ENCODE measurements around the gene PCDH1. TPM values are rescaled to one million over a fixed set of nuclear protein-coding genes. Genes with fewer than 3 reads are reported as not detected.
A peak's percentile ranks its signal among the peaks of the same experiment; 100 is the strongest.

The PCDH1 gene
- total RNA-seq, 1 donor from 2014 or later: 11.5 TPM

DNA sequence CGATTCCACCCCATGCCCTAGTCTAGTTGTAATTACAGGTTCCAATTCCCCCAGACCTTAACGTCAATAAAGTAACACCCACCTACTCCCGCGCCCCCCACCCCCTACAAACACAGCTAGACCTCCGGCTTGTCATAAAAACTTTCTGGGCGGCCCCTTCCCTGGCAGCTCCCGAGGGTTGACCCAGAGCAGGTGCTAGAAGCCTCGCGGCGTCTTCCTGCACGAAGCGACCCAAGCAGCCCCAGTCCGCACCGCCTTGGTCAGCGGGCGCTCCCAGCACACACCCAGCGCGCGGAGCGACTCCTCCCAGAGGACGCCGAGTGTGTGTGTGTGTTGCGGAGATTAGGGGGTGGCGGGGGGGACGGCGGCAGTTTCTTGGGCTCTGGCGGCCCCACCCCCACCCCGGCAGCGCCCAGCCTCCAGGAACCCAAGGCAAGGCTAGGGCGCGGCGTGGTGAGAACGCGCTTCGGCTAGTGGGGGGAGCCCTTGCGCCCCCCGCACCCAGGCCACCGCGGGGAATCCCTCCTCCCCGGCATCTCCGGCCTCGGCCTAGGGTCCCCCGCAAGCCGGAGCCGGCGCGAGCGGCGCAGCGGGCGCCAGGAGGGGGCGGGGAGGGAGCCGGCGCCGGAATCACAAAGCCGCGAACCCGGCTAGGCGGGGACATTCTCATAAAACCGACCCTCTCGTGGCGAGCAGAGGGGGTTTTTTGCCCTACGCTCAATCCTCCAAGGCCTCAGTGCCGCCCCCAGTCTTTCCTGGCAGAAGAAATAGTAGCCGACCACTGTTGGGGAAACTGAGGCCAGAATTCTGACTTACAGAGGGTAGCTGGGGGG is 2.2 kb downstream of the PCDH1 start:
- Mint-ChIP-seq H3K27me3 (ENCODE audit: low read depth, unreplicated experiment) (peaks cover 37% of the 10 kb centered on the region), H3K36me3 (ENCODE audit: low read depth, unreplicated experiment) (peaks cover 4% of the 10 kb centered on the region), H3K9me3 (ENCODE audit: unreplicated experiment) (no peaks in the 10 kb centered on the region), H3K4me3 (ENCODE audit: unreplicated experiment) (peak overlapping the region; percentile 79), H3K27ac (ENCODE audit: unreplicated experiment) (no peak overlapping the region), H3K4me1 (ENCODE audit: low read depth, unreplicated experiment) (peaks cover 25% of the 10 kb centered on the region)
- Histone ChIP-seq H3K36me3 (ENCODE audit: insufficient read depth, low read length) (no peaks in the 10 kb centered on the region), H3K27ac (ENCODE audit: low read depth, low read length) (no peak overlapping the region), H3K4me3 (ENCODE audit: insufficient read depth, low read depth, low read length) (peak overlapping the region; percentile 51), H3K79me2 (ENCODE audit: insufficient read depth, low read length) (no peaks in the 10 kb centered on the region), H3K4me2 (ENCODE audit: low read length) (peak overlapping the region; percentile 81), H3K9ac (ENCODE audit: low read length) (no peak overlapping the region), H3K9me3 (ENCODE audit: insufficient read depth, low read depth, low read length) (no peaks in the 10 kb centered on the region), H3K4me1 (ENCODE audit: insufficient read depth, low read length) (peaks cover 27% of the 10 kb centered on the region), H4K20me1 (ENCODE audit: insufficient read depth, low read length) (peaks cover 13% of the 10 kb centered on the region), H3K27me3 (ENCODE audit: insufficient read depth, low read length) (peaks cover 43% of the 10 kb centered on the region), H2AFZ (ENCODE audit: low read depth, low read length) (peak overlapping the region; percentile 50)
- TF ChIP-seq, protein P1, sequence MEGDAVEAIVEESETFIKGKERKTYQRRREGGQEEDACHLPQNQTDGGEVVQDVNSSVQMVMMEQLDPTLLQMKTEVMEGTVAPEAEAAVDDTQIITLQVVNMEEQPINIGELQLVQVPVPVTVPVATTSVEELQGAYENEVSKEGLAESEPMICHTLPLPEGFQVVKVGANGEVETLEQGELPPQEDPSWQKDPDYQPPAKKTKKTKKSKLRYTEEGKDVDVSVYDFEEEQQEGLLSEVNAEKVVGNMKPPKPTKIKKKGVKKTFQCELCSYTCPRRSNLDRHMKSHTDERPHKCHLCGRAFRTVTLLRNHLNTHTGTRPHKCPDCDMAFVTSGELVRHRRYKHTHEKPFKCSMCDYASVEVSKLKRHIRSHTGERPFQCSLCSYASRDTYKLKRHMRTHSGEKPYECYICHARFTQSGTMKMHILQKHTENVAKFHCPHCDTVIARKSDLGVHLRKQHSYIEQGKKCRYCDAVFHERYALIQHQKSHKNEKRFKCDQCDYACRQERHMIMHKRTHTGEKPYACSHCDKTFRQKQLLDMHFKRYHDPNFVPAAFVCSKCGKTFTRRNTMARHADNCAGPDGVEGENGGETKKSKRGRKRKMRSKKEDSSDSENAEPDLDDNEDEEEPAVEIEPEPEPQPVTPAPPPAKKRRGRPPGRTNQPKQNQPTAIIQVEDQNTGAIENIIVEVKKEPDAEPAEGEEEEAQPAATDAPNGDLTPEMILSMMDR (IDR thresholded peaks at IDR 0.05; ENCODE audit: insufficient read depth, low read depth, low read length): no peak
- peak; percentile 65 for TF ChIP-seq EZH2 (IDR thresholded peaks at IDR 0.05; ENCODE audit: insufficient read depth, low read length)
- DNase-seq (ENCODE audit: low read depth): no peak
- FAIRE-seq: no peak

DNA sequence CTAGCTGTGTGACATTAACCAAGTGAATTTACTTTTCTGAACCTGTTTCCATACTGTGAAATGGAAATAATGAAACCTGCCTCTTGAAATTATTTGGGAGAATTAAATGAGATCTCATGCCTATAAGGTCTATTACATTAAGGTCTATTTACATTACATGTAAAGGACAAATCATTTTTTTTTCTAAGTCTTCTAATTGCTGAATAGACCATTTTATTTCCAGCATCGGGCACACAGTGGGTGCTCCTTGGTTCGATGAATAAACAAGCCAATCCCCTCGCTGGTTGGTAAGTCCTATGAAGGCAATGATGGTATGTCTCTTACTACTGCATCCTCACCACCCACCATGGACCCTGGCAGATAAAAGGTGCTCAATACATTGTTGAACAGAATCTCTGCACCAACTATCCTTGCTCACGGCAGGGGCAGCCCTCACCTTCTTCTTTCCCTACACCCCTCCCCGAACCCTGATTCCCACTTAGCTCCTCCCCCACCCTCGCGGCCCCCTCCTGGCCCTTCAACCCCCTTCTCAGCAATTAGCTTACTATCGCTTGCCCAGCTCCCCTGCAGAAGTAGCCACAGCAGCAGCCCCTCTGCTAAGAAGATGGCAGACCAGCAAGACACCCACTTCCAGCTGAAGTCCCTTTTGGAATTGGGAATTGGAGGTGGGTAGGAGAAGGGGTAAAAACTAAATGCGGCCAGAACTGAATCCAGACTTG is 3.0 kb downstream of the PCDH1 start:
- Mint-ChIP-seq H3K27me3 (ENCODE audit: low read depth, unreplicated experiment) (peaks cover 33% of the 10 kb centered on the region), H3K27ac (ENCODE audit: unreplicated experiment) (no peak overlapping the region), H3K4me1 (ENCODE audit: low read depth, unreplicated experiment) (peaks cover 24% of the 10 kb centered on the region), H3K36me3 (ENCODE audit: low read depth, unreplicated experiment) (peaks cover 2% of the 10 kb centered on the region), H3K4me3 (ENCODE audit: unreplicated experiment) (peak overlapping the region; percentile 79), H3K9me3 (ENCODE audit: unreplicated experiment) (no peaks in the 10 kb centered on the region)
- Histone ChIP-seq H3K36me3 (ENCODE audit: insufficient read depth, low read length) (no peaks in the 10 kb centered on the region), H3K9ac (ENCODE audit: low read length) (no peak overlapping the region), H3K27me3 (ENCODE audit: insufficient read depth, low read length) (peaks cover 35% of the 10 kb centered on the region), H3K4me1 (ENCODE audit: insufficient read depth, low read length) (peaks cover 28% of the 10 kb centered on the region), H3K4me2 (ENCODE audit: low read length) (peak overlapping the region; percentile 81), H3K79me2 (ENCODE audit: insufficient read depth, low read length) (no peaks in the 10 kb centered on the region), H4K20me1 (ENCODE audit: insufficient read depth, low read length) (peaks cover 13% of the 10 kb centered on the region), H3K27ac (ENCODE audit: low read depth, low read length) (no peak overlapping the region), H3K9me3 (ENCODE audit: insufficient read depth, low read depth, low read length) (no peaks in the 10 kb centered on the region), H2AFZ (ENCODE audit: low read depth, low read length) (no peak overlapping the region), H3K4me3 (ENCODE audit: insufficient read depth, low read depth, low read length) (no peak overlapping the region)
- no peak for TF ChIP-seq EZH2 (IDR thresholded peaks at IDR 0.05; ENCODE audit: insufficient read depth, low read length)
- TF ChIP-seq, protein P1 (IDR thresholded peaks at IDR 0.05; ENCODE audit: insufficient read depth, low read depth, low read length): no peak
- FAIRE-seq (no peak), DNase-seq (ENCODE audit: low read depth) (no peak)

Measured in astrocyte (in vitro differentiated cells and primary cell).